Mesenteric fat pad (tissue), 1 donor: ENCODE data around the gene ITGB5. TPM values are rescaled to one million over a fixed set of nuclear protein-coding genes. Genes with fewer than 3 reads are reported as not detected.
"Not testable (repeated sequence)": the region's sequence is repeated elsewhere in the genome, so short reads cannot be mapped to it uniquely, and the experiment has no call there.

ENCODE experiments used
- DNase-seq: peaks from one replicate; pipeline ENCODE4 v3.0.0-alpha.2; 2020; ENCODE audit warnings: low spot score
- microRNA-seq: library from miRNA; unstranded; fragments of <30 nt; microRNA quantifications from one replicate; pipeline ENCODE4 v1.2.0, GENCODE V29; 2020; ENCODE audit warnings: borderline number of aligned reads
- total RNA-seq: library from RNA; stranded (reverse); fragmentation: NEBNext Ultra II Directional; extraction: Animal tissue kit (Norgen Biotek cat#: 25700); gene quantifications from one replicate; pipeline ENCODE4 v1.2.1, GENCODE V29; 2021
- donor health status: DM: yes; HTN: yes; CAD: no.

The ITGB5 gene
- total RNA-seq, 1 donor from 2014 or later = 339 TPM

DNA sequence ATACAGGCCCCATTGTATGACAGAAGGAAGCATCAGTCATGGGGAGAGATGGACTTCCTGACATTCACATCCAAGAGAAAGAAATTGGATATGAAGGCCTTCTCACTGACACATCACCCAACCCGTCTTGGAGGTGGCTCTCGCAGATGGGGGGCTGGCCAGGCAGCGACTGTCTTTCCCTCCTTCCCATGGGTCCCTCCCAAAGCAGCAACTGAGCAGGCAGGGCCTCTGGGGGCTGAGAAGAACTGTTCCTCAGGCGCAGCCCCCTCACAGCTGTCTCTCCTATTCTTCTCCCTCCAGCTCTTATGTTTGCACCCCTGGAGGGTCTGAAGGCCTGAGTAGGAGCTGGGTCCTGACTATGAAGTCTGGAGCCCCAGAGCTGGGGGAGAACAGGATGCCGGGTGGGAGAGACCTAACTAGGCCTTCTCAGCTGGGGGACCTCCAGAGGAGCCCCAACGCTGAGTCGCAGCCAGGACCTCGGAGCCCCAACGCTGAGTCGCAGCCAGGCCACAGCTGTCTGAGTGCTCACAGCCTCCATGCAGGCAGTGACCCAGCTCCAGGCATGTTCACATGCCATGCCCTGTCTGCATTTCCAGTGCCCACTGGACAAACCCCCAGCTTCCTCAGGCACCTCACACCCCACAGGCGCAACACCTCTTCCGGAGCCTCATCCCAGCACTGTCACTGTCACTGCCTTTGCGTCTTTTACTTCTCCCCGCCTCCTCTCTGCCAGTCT lies 127.3 kb downstream of the ITGB5 start:
- peak; percentile 88 for DNase-seq

DNA sequence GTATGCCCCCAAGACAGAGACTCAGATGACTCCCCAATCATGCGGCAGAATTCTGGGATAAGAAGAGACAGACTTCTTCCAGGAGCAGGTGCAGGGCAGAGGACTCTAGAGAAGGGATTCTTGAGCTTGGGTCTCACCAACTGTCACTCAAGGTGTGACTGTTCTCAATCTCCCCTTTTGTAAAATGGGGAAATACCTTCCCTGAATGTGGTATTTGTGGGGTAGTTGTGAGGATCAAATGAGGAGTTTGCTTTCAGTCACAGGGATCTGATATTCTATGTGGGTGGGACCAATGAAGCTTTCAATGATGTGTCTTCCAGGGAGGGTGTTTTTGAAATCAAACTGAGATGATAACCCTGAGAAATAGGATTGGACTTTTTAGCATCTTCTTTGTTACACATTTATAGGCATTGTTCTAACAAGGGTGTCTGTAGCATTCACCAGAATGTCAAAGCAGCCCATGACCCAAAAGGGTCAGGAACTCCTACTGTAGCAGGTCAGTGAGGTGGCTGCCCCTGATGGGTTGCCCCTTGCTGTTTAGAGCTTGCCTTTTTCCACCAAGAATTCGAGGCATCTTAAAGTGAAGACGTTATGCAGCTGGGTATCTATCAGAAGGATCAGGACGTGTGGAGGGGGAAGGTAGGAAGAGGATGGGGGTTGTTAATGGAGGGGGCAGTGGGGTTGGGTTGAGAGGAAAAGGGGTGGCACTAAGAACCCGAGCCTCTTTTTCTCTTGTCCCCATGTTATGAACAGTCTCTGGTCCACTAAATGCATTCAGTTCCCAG lies 128.1 kb downstream of the ITGB5 start:
- DNase-seq = no peak

DNA sequence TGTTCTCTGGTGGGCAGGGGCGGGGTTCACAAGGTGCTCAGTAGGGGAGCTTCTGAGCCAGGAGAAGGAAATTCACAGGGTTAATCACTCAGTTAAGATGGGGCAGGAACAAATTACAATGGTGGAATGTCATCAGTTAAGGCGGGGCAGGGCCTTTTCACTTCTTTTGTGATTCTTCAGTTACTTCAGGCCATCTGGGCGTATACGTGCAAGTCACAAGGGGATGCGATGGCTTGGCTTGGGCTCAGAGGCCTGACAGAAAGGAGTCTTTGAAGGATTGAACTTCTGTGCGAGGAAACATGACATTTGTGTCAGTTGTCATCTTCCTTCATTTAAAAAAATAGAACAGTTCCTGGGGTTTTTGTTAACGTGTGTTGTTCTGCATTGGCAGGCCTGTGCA lies 129.2 kb downstream of the ITGB5 start:
- DNase-seq = not testable (repeated sequence)

DNA sequence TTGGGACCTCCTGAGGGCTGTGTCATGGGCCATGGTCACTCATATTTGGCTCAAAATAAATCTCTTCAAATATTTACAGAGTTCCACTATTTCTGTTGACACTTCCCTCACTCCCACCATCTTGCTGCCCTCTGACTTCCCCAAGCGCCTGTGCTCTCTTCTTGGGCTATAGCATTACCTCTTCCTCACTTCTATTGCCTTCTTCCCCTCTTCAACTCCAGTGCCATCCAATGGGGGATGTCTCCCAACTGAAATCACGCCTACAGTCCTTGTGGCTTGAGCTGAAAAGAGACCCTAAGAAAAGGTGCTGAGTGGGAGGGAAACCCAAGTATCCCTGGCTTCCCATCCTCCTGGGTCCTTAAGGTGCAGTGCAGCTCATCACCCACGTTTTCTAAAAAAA lies 135.1 kb downstream of the ITGB5 start:
- no peak for DNase-seq

DNA sequence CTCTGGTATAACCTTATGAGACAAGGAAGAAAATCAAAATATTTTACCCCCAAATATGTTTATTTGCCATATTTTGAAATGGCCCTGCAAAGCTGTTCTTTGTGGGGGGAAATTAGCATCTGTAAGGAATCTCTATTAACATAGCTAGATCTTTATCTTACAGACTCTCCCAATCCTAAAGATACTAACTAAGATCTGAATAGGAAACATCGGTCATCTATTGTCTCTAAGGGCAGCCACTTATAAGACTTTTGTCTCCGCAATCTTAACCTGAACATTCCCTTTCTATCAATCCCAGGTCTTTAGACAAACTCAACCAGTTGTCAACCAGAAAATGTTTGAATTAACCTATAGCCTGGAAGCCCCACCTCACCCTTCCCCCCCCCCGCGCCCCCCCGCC lies 135.7 kb downstream of the ITGB5 start:
- no peak for DNase-seq

DNA sequence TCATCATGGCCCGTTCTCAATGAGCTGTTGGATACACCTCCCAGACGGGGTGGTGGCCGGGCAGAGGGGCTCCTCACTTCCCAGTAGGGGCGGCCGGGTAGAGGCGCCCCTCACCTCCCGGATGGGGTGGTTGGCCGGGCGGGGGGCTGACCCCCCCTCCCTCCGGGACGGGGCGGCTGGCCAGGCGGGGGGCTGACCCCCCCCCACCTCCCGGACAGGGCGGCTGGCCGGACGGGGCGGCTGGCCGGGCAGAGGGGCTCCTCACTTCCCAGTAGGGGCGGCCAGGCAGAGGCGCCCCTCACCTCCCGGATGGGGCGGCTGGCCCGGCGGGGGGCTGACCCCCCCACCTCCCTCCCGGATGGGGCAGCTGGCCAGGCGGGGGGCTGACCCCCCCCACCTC lies 137.3 kb downstream of the ITGB5 start:
- DNase-seq = not testable (repeated sequence)

DNA sequence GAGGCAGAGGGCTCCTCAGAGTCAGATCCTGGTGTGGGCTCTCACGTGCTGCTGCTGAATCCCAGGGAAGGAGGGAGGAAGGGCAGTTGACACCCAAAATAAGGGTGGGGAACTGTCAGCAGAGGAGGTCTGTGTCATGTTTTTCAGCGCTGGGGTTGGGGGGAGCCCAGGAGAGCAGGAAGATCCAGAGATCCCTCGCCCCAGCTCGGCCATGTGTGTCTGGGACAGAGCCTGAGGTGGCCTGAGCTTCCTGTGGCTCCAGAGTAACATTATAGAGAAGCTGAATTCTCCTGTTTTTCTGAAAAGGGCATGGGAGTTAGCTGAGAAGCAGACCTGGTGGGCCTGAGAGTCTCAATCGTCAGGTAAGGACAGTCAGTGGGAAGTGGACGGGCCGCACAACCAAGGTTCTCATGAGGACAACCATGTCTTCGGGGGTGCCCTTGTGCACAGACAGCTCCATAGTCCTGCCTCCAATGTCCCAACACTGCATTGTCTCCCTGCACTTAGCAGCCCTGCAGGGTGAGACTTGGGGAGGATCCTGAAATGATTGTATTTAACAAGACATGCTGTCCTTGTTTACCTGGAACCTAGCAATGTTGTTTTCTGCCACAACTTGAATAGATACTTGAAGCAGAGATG lies 138.5 kb downstream of the ITGB5 start:
- no peak for DNase-seq

DNA sequence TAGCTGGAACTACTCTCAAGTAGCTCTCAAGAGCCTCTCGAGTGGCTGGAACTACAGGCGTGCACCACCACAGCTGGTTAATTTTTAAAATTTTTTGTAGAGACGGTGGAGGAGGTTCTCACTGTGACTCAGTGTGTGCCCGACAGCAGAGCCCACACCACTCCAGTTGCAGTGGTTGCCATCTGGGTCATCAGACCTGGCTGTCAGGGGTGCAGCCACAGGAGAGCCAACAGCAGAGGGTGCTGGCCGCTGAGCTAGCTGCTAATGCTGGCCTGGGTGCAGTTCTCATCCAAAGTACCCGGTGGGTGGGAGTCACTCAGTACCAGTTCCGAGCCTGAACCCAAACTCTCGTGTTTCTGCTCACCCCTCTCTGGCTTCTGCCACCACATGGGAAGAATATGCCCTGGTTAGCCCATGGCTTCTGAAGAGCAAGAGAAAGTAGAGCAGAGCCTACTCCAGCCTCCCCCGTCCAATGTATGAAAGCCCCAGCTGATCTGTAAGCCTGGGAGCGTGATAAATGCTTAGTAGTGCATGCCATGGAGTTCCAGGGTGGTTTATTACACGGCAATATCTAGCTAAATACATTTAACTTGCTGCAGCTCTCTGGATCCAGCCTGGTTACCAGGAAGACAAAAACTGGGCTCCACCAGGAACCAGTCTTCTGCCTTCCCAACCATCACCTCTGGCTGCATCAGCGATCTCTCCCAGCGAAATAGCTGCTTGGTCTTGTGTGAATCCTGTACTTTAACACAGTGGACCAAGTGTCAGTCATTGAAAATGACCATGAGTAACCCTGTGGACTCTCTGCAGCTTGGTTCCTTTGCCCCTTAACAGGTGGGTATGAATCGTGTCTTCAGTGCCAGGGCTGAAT lies 139.8 kb downstream of the ITGB5 start:
- DNase-seq = no peak

DNA sequence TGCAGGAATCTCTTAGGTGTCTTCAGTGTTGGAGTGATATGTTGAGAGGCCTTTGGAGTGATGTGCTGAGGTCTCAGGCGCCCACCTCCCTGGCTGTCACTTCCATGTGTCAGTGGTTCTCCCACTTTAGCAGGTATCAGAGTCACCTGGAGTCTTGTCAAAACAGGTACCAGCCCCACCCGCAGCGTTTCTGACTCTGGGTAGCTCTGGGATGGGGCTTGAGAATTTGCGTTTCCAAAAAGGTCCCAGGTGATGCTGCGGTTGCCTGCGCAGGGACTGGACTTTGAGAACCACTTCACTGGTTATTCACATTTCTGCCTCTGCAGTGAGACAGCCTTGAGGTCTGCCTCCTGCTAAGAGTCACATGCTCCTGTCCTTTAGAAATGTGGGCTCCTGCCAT lies 141.4 kb downstream of the ITGB5 start:
- peak; percentile 87 for DNase-seq

DNA sequence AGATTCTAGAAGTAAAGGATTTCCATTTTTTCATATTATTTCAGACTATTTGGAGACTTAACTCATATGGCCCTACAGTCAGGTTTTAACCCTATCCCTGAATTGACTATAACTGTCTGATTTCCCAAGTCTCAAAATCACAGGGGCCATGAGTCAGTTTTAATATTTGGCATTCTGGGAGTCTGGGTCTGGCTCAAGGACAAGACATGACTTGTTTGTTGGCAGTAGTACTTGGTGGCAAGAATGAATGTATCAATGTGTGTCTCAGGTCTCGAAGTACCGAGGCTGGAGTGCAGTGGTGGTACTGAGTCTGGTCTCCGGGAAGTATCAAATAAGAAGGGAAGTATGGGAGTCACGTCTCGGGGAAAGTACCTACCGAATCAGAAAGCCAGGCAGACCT lies 146.1 kb downstream of the ITGB5 start:
- DNase-seq = no peak

DNA sequence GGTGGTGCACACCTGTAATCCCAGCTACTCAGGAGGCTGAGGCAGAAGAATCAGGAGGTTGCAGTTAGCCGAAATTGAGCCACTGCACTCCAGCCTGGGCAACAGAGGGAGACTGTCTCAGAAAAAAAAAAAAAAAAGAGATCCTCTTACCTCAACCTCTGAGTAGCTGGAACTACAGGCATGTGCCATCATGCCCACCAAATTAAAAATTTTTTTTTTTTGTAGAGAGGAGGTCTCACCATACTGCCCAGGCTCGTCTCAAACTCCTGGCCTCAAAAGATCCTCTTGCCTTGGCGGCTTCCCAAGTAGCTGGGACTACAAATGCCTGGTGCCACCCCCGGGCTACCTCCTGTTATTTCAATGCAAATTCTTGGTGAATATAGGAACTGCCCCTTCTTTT lies 155.4 kb downstream of the ITGB5 start:
- DNase-seq = no peak

DNA sequence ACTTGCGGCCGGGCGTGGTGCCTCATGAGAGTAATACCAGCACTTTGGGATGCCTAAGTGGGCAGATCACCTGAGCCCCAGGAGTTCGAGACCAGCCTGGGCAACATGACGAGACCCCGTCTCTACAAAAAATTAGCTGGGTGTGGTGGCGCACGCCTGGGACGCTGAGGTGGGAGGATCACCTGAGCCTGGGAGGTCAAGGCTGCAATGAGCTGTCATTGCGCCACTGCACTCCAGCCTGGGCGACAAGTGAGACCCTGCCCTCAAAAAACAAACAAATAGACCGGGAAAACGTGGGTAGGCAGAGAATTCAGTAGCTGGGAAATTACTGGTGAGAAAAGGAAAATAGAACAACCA lies 156.2 kb downstream of the ITGB5 start:
- DNase-seq = no peak

DNA sequence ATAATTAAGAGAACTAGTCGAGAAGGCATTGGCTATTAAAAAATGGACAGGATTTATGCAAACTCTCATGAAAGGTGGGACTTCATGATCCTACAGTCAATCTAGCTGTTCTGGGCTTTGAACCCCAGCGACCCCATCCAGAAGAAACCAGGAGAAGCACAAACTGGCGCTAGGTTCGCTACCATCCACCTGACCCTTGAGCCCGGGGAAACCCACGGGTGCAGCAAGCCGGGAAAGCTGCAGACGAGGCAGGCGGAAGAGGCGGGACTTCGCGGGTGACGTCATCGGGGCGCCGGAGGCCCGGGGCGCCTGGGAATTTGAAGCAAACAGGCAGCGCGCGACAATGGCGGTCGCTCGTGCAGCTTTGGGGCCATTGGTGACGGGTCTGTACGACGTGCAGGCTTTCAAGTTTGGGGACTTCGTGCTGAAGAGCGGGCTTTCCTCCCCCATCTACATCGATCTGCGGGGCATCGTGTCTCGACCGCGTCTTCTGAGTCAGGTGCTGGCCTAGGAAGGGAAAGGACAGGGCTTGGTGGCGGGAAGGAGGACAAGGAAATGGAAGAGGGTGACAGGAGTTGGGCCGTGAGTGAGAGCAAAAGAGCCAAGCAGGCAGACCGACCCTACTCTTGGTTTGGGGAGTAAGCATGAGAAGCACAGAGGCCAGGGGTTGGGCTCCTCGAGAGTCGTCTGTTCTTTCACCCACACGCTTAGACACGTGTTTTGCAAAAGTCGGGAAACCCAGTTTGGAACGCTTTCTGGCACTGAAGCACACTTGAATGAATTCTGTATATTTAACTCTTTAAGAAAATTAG lies 156.8 kb downstream of the ITGB5 start, which contains the start of gene UMPS:
Gene UMPS, plus strand, starts transcription at position 324 of the 812 bp plus-strand sequence. Its CDS starts 20 bp downstream, at position 344.
- peak; percentile 97 for DNase-seq

DNA sequence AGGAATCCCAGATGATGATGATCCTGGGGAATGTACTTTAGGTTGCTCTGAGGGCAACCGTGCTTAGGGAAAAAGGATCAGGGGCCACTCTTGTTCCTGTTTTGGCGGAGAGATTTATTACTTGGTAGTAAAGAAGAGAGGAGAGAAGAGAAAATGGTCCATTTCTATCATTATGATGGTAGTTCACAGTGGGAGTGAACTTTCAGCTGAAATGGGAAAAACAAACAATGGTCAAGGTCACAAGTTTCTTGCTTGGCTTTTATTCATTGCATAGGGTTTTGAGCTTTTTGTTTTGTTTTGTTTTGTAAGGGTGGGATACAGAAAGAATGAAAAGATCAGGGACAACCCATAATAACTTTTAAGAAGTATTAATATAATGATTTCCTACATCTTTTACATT lies 164.6 kb downstream of the ITGB5 start:
- no peak for DNase-seq

DNA sequence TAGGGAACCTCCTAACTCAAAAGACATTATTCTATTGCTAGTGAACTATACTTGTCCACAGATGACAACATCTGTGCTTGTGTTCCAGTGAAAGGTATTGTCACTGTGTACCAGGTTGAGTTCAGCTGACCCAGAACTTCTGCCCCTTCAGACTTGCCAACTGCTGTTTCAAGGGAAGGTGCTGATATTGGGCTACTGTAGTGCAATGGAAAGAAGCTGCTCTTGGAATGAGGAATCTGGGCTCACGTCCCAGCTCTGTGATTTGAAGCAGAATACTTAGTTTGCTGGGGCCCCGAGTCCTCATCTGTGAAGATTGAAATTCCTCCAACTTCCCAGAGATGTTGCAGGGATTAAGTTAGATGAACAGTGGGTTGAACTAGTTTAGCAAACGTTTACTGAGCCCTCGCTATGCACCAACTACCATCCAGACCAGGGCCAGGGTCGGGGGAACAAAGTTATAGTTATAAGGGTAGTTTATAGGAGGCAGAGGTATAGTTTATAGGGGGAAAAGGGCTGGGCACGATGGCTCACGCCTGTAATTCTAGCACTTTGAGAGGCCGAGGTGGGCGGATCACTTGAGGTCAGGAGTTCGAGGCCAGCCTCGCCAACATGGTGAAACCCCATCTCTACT lies 172.8 kb downstream of the ITGB5 start:
- DNase-seq = no peak

Small RNA genes within 50 kb of the gene (microRNA-seq; reads per million reads assigned to microRNA genes)
- gene MIR544B = not detected

Other genes with a start within 250 kb of the ITGB5 start
- gene UMPS, start 156.9 kb downstream of the ITGB5 start, total RNA-seq = 20.8 TPM
- 0.58 TPM for gene MUC13, start 47.4 kb upstream of the ITGB5 start, total RNA-seq
- 102 TPM for gene HEG1, start 168.6 kb upstream of the ITGB5 start, total RNA-seq